ENCODE data around the gene CEMIP. TPM values are rescaled to one million over a fixed set of nuclear protein-coding genes. Genes with fewer than 3 reads are reported as not detected.

The CEMIP gene, protein sequence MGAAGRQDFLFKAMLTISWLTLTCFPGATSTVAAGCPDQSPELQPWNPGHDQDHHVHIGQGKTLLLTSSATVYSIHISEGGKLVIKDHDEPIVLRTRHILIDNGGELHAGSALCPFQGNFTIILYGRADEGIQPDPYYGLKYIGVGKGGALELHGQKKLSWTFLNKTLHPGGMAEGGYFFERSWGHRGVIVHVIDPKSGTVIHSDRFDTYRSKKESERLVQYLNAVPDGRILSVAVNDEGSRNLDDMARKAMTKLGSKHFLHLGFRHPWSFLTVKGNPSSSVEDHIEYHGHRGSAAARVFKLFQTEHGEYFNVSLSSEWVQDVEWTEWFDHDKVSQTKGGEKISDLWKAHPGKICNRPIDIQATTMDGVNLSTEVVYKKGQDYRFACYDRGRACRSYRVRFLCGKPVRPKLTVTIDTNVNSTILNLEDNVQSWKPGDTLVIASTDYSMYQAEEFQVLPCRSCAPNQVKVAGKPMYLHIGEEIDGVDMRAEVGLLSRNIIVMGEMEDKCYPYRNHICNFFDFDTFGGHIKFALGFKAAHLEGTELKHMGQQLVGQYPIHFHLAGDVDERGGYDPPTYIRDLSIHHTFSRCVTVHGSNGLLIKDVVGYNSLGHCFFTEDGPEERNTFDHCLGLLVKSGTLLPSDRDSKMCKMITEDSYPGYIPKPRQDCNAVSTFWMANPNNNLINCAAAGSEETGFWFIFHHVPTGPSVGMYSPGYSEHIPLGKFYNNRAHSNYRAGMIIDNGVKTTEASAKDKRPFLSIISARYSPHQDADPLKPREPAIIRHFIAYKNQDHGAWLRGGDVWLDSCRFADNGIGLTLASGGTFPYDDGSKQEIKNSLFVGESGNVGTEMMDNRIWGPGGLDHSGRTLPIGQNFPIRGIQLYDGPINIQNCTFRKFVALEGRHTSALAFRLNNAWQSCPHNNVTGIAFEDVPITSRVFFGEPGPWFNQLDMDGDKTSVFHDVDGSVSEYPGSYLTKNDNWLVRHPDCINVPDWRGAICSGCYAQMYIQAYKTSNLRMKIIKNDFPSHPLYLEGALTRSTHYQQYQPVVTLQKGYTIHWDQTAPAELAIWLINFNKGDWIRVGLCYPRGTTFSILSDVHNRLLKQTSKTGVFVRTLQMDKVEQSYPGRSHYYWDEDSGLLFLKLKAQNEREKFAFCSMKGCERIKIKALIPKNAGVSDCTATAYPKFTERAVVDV (N-terminal part only)
- total RNA-seq (2021; fragmentation: NEBNext Ultra II Directional; extraction: Animal tissue kit (Norgen Biotek cat#: 25700)), result 10 to 100 TPM in 5 of 6 experiments, 1 to 10 TPM in 1; 5.8 to 53.2 (median 48.3) TPM
- long read RNA-seq, partial matches to known transcripts, result 1 of 8 reads
- long read RNA-seq, other reads (novel, unspliced or antisense), result 7 of 8 reads

DNA sequence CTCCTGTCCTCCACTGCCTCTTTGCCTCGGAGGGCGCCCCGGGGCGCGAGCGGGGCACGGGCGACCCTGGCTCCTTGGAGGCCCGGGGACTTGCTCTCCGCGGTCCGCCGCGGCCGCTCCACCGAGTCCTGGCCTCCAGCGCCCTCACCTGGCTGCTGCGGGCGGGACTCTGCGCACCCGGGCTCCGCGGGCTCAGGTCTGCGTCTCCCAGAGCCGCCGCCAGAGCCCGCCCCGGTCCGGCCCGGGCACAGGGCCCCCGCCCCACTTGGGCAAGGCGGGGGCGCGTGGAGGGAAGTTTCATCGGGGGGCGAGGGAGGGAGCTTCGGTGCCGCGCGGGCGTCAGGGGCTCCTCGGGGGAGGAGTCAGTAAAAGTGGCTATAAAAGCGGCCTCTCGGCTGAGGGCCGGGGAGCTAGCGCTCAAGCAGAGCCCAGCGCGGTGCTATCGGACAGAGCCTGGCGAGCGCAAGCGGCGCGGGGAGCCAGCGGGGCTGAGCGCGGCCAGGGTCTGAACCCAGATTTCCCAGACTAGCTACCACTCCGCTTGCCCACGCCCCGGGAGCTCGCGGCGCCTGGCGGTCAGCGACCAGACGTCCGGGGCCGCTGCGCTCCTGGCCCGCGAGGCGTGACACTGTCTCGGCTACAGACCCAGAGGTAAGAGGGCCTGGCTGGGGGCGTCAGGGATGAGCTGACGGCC is at the start of gene CEMIP:
TSS of gene CEMIP (plus strand) at position 407 of the 694 bp plus-strand sequence. CDS start 94,510 bp downstream, outside the sequence.
- Mint-ChIP-seq H3K27me3 (ENCODE audit: insufficient read depth) (peaks cover 11% of the 10 kb centered on the region), H3K4me3 (peak within 1 kb of the TSS; percentile 91), H3K4me1 (ENCODE audit: low read depth) (peaks cover 45% of the 10 kb centered on the region), H3K9me3 (no peaks in the 10 kb centered on the region), H3K27ac (no peak within 1 kb of the TSS), H3K36me3 (ENCODE audit: low read depth) (peaks cover 5% of the 10 kb centered on the region; the same call in 1 of the 2 replicates)
- TF ChIP-seq CTCF (IDR thresholded peaks at IDR 0.05), result peak; percentile 90
- DNase-seq, result peak; percentile 50

DNA sequence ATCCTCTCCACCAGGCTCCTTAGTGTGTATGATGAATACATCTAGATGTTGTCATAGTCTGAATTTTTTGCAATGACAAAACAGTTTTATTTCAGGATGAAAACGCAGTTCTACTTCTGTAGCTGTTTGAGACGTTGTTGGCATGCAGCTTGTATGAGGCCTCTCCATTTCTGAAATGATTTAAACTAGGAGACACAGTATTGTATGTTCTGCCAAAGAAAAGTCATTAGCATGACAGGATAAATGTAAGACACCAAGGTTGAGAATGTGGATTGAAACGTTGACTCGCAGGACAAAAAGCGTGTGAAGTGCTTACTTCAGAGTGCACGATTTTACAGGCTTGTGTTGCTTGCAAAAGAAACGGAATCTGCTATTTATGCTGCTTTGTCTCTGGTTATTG is 48.8 kb upstream of the CEMIP start:
- DNase-seq, result no peak
- H3K27ac Mint-ChIP-seq, result no peak overlapping the region
- peaks cover 26% of the 10 kb centered on the region for H3K4me1 Mint-ChIP-seq (ENCODE audit: low read depth)
- H3K9me3 Mint-ChIP-seq, result no peaks in the 10 kb centered on the region
- no peaks in the 10 kb centered on the region for H3K27me3 Mint-ChIP-seq (ENCODE audit: insufficient read depth)
- no peak for TF ChIP-seq CTCF (IDR thresholded peaks at IDR 0.05)
- peaks cover 1% of the 10 kb centered on the region; the same call in 1 of the 2 replicates for H3K36me3 Mint-ChIP-seq (ENCODE audit: low read depth)
- H3K4me3 Mint-ChIP-seq, result no peak overlapping the region

- peak overlapping the region; percentile 28; the same call in 1 of the 2 replicates for H3K27ac Mint-ChIP-seq
- H3K36me3 Mint-ChIP-seq (ENCODE audit: low read depth), result peaks cover 5% of the 10 kb centered on the region; the same call in 1 of the 2 replicates
- no peak for TF ChIP-seq CTCF (IDR thresholded peaks at IDR 0.05)
- no peak overlapping the region for H3K4me3 Mint-ChIP-seq
- H3K9me3 Mint-ChIP-seq, result no peaks in the 10 kb centered on the region
- DNase-seq, result no peak
- H3K27me3 Mint-ChIP-seq (ENCODE audit: insufficient read depth), result no peaks in the 10 kb centered on the region
- peaks cover 26% of the 10 kb centered on the region for H3K4me1 Mint-ChIP-seq (ENCODE audit: low read depth)
Observed at GRCh38 chr15:80730926-80731325, 48.2 kb upstream of the CEMIP start.

- H3K9me3 Mint-ChIP-seq, result no peaks in the 10 kb centered on the region
- no peak overlapping the region for H3K27ac Mint-ChIP-seq
- no peak for TF ChIP-seq CTCF (IDR thresholded peaks at IDR 0.05)
- peaks cover 5% of the 10 kb centered on the region; the same call in 1 of the 2 replicates for H3K36me3 Mint-ChIP-seq (ENCODE audit: low read depth)
- no peaks in the 10 kb centered on the region for H3K27me3 Mint-ChIP-seq (ENCODE audit: insufficient read depth)
- H3K4me1 Mint-ChIP-seq (ENCODE audit: low read depth), result peaks cover 19% of the 10 kb centered on the region
- no peak overlapping the region for H3K4me3 Mint-ChIP-seq
- no peak for DNase-seq
Observed at GRCh38 chr15:80732167-80732566, 47.0 kb upstream of the CEMIP start.

Data from HFFc6 (cell line).